ENCODE results near the gene BSND. TPM values are rescaled to one million over a fixed set of nuclear protein-coding genes. Genes with fewer than 3 reads are reported as not detected.

Gene BSND
- total RNA-seq (ENCODE audit: low replicate concordance), result 0.05 TPM in 1 of 2 replicates, not detected in the other
- long read RNA-seq, result 0 reads

DNA sequence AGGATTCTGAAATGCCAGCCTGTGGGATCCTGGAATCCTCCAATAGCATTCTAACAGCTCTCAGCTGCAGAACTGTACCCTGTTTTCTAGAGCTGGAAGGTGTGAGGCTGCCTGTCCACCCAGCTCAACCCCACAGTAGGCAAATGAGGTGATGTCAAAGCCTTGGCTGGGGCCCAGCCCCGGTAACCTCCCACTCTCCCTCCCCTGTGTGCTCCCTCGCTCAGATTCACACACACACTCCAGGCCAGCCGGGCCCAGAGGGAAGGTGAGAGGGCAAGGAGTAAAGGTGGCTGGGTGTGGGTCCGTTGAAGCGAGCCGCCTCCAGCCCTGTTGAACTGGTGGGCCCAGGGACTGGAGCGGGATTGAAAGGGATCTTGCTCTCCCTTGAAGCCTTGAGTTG, at the start of gene BSND:
Gene BSND, plus strand, starts transcription at position 257 of the 400 bp plus-strand sequence. CDS start 254 bp downstream, outside the sequence.
- Mint-ChIP-seq H3K36me3 (no peaks in the 10 kb centered on the region), H3K4me1 (ENCODE audit: unreplicated experiment) (peaks cover 28% of the 10 kb centered on the region), H3K27me3 (peaks cover 45% of the 10 kb centered on the region), H3K9me3 (no peaks in the 10 kb centered on the region), H3K27ac (no peak within 1 kb of the TSS), H3K4me3 (no peak within 1 kb of the TSS)
- no peak for DNase-seq (ENCODE audit: extremely low spot score, unreplicated experiment)
- no peak for TF ChIP-seq CTCF (conservative IDR thresholded peaks at IDR 0.05)

- peaks cover 3% of the 10 kb centered on the region for H3K9me3 Mint-ChIP-seq
- no peak overlapping the region for H3K4me3 Mint-ChIP-seq
- H3K4me1 Mint-ChIP-seq (ENCODE audit: unreplicated experiment), result peaks cover 21% of the 10 kb centered on the region
- no peak for TF ChIP-seq CTCF (conservative IDR thresholded peaks at IDR 0.05)
- no peak for DNase-seq (ENCODE audit: extremely low spot score, unreplicated experiment)
- no peaks in the 10 kb centered on the region for H3K36me3 Mint-ChIP-seq
- H3K27me3 Mint-ChIP-seq, result peaks cover 4% of the 10 kb centered on the region
- H3K27ac Mint-ChIP-seq, result no peak overlapping the region
These were observed 49.7 kb upstream of the BSND start for GRCh38 chr1:54949053-54949452.

DNA sequence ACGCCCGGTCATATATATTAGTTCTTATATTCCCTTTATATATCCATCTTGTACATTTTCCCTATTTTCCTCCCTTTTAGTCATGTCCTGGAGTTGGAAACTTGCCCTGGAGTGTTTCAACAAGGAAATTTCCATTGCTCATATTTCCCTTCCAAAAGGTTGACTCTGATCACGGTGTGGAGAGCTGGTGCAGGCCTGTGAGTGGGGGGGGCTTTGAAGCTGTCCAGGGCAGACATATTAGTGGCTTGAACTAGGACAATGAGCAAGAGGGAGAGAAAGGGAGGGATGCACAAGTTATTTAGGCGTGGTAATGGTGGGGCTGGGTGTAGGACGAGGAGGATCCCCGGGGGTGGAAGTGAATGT, 48.7 kb upstream of the BSND start:
- H3K36me3 Mint-ChIP-seq, result no peaks in the 10 kb centered on the region

DNA sequence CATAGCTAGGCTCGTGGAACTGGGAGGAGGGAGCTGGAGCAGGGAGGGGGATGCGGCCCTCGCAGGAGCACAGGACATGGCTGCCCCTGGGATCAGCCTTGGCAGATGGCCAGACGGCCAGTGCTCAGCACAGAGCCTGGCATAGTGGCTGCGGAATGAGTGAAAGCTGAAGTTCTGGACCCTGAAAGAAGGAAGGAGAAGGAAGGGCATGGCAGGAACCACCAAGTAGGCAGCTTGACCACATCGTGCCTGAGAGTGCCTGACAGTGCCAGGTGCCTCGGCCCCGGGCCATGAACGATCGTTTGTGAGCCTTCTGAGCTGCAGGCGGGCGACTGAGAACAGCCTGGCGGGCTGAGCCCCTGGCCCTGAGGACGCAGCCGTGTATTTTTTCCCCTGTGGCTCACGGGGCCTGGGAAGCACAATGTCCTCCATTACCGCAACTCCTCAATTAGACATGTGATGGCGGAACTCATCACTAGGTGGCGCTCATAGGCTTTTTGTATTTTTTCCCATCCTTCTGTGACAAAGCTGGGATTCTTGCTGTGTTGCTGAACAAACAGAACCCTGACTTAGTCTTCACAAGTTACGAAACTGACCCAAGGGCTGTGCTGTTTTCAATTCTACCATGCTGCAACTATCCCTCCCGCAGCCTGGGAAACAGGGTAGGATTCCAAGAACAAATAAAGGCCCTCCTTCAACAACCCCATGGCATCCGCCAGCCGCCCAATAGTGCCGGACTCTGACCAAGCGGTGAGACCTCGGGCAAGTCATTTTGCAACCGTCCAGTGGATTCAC, 48.2 kb upstream of the BSND start:
- H3K4me1 Mint-ChIP-seq (ENCODE audit: unreplicated experiment), result peaks cover 16% of the 10 kb centered on the region
- no peaks in the 10 kb centered on the region for H3K36me3 Mint-ChIP-seq
- peak; percentile 78 for DNase-seq (ENCODE audit: extremely low spot score, unreplicated experiment)
- TF ChIP-seq CTCF (conservative IDR thresholded peaks at IDR 0.05), result peak; percentile 91
- H3K27me3 Mint-ChIP-seq, result no peaks in the 10 kb centered on the region
- peak overlapping the region; percentile 64 for H3K27ac Mint-ChIP-seq
- H3K9me3 Mint-ChIP-seq, result peaks cover 8% of the 10 kb centered on the region
- peak overlapping the region; percentile 70 for H3K4me3 Mint-ChIP-seq

More for the DNA sequence above, 48.7 kb upstream of the BSND start:
- peak overlapping the region; percentile 64 for H3K27ac Mint-ChIP-seq
- H3K4me1 Mint-ChIP-seq (ENCODE audit: unreplicated experiment), result peaks cover 20% of the 10 kb centered on the region
- DNase-seq (ENCODE audit: extremely low spot score, unreplicated experiment), result no peak
- TF ChIP-seq CTCF (conservative IDR thresholded peaks at IDR 0.05), result no peak
- peaks cover 8% of the 10 kb centered on the region for H3K9me3 Mint-ChIP-seq
- H3K4me3 Mint-ChIP-seq, result peak overlapping the region; percentile 9
- H3K27me3 Mint-ChIP-seq, result peaks cover 2% of the 10 kb centered on the region

GRCh38 chr1:54951810-54952226, 46.9 kb upstream of the BSND start:
- H3K9me3 Mint-ChIP-seq, result peaks cover 8% of the 10 kb centered on the region
- H3K27me3 Mint-ChIP-seq, result no peaks in the 10 kb centered on the region
- DNase-seq (ENCODE audit: extremely low spot score, unreplicated experiment), result no peak
- no peaks in the 10 kb centered on the region for H3K36me3 Mint-ChIP-seq
- peaks cover 16% of the 10 kb centered on the region for H3K4me1 Mint-ChIP-seq (ENCODE audit: unreplicated experiment)
- TF ChIP-seq CTCF (conservative IDR thresholded peaks at IDR 0.05), result no peak
- H3K27ac Mint-ChIP-seq, result peak overlapping the region; percentile 64
- no peak overlapping the region for H3K4me3 Mint-ChIP-seq
